HCEC 1CT (cell line): ENCODE data around the gene EVI5.

Source experiments
- DNase-seq: peaks from one replicate; pipeline ENCODE4 v3.0.0-alpha.2; 2017

EVI5 gene

GRCh38 chr1:92784639-92785500, at the start of gene EVI5:
Gene EVI5, minus strand, starts transcription at chr1:92785108. Its CDS starts 48,562 bp downstream, at chr1:92736546.
- peak; percentile 94 for DNase-seq

GRCh38 chr1:92834617-92835016, 49.7 kb upstream of the EVI5 start:
- no peak for DNase-seq

GRCh38 chr1:92833840-92834239, 48.9 kb upstream of the EVI5 start:
- no peak for DNase-seq

- no peak for DNase-seq
These were observed 47.7 kb upstream of the EVI5 start for GRCh38 chr1:92832537-92833114.

- DNase-seq = peak; percentile 94
These were observed 47.0 kb upstream of the EVI5 start, which contains the start of gene RPL5 for GRCh38 chr1:92831762-92832536. Gene RPL5, plus strand, starts transcription at chr1:92832040. Its CDS starts 75 bp downstream, at chr1:92832115.

GRCh38 chr1:92831368-92831761, 46.5 kb upstream of the EVI5 start:
- no peak for DNase-seq

GRCh38 chr1:92826792-92827191, 41.9 kb upstream of the EVI5 start:
- DNase-seq = peak; percentile 54

GRCh38 chr1:92822879-92823278, 38.0 kb upstream of the EVI5 start:
- peak; percentile 70 for DNase-seq

- peak; percentile 22 for DNase-seq
These were observed 35.6 kb upstream of the EVI5 start for GRCh38 chr1:92820551-92820950.

- peak; percentile 45 for DNase-seq
These were observed 35.1 kb upstream of the EVI5 start for GRCh38 chr1:92820024-92820423.

- peak; percentile 52 for DNase-seq
These were observed 33.3 kb upstream of the EVI5 start for GRCh38 chr1:92817986-92818764.

- DNase-seq = no peak
These were observed 32.3 kb upstream of the EVI5 start for GRCh38 chr1:92817137-92817697.

- DNase-seq = no peak
These were observed 31.8 kb upstream of the EVI5 start for GRCh38 chr1:92816732-92817131.

GRCh38 chr1:92808381-92808780, 23.5 kb upstream of the EVI5 start:
- DNase-seq = peak; percentile 56

GRCh38 chr1:92805216-92805615, 20.3 kb upstream of the EVI5 start:
- DNase-seq = no peak

- peak; percentile 94 for DNase-seq
These were observed 19.9 kb upstream of the EVI5 start for GRCh38 chr1:92804721-92805201.

- no peak for DNase-seq
These were observed 18.4 kb upstream of the EVI5 start for GRCh38 chr1:92803140-92803887.

- DNase-seq = no peak
These were observed 13.1 kb upstream of the EVI5 start for GRCh38 chr1:92797961-92798360.

GRCh38 chr1:92797297-92797696, 12.4 kb upstream of the EVI5 start:
- peak; percentile 20 for DNase-seq

- DNase-seq = peak; percentile 63
These were observed 10.3 kb upstream of the EVI5 start for GRCh38 chr1:92795166-92795565.

GRCh38 chr1:92792340-92792782, 7.5 kb upstream of the EVI5 start:
- DNase-seq = no peak
